Measurements from ENCODE around the gene OTP.

Gene OTP

DNA sequence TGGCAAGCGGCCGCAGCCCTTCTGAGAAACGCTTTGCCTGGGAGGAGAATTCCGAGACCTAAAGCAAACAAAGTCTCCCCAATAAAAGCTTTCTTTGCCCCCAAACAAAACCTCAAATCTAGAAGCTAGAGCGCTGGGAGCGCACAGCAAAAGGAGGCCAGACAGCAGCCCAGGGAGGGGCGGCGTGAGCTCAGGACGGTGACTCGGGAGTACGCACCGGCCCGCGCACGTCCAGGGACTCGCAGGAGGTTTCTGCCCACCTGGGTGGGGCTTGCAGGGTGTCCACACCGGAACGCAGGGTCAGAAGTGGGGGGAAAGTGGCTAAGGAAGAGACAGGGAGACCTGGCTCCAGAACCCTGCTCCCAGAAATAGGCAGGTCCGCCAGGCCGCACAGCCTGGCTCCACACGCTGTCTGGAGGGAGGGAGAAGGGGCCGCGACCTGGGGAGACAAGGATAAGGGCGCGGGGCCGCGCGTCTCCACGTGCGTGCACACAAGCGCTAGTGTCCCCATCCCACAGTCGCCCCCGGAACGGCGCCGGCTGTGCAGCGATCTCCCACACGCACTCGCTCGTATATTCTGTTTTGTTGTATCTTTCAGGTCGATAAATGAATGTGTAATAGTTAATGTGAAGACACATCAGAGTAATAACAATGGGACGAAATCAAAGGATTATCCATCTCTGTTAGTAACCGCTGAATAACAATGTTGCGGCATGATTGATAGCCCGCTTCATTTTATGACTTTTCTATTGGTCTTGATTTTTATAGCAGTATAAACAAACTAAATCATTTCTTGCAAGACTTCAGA, 2.3 kb upstream of the OTP start:
- DNase-seq (ENCODE audit: low read depth): no peak

DNA sequence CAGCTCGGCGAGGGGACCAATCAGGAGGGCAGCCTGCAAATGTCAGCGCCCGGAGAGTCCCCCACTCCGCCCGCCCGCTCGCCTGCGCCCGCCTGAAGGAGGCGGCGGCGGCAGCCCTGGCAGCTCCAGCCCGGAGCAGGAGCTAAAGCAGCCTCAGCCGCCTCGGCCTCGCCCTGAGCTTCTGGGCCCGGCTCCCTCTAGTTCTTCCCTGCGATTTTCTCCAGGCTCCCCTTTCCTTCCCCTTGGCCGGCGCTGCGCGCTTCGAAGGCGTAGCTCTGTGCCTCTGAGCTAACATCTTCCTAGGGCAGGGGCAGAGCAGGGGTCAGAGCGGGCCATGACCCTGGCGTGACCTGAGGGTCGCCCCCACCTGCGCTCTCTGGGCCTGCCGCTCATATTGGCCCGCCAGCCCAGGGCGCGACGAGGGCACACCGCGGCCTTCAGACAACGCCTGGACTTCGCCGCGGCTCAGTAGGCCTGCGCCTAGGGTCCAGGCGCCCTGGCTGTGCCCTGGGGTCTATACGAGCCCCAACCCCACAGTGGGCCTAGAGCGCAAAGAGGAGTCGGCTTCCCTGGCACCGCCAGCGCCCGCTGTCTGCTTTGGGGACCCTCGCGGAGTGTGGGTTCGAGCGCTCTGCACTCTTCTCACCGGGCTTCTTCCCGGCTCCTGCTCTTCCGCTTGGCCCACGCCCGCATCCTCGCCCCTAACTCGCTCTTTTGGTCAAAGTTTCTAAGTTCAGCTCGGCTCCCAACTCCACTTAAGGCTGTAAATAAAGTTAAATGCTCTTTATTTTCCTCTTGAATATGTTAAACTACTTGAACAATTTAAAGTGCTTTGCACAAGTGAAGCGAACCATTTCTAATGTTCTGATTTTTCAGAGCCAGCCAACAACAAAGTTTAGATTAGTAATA, 504 bp upstream of the OTP start:
- DNase-seq (ENCODE audit: low read depth): no peak

DNA sequence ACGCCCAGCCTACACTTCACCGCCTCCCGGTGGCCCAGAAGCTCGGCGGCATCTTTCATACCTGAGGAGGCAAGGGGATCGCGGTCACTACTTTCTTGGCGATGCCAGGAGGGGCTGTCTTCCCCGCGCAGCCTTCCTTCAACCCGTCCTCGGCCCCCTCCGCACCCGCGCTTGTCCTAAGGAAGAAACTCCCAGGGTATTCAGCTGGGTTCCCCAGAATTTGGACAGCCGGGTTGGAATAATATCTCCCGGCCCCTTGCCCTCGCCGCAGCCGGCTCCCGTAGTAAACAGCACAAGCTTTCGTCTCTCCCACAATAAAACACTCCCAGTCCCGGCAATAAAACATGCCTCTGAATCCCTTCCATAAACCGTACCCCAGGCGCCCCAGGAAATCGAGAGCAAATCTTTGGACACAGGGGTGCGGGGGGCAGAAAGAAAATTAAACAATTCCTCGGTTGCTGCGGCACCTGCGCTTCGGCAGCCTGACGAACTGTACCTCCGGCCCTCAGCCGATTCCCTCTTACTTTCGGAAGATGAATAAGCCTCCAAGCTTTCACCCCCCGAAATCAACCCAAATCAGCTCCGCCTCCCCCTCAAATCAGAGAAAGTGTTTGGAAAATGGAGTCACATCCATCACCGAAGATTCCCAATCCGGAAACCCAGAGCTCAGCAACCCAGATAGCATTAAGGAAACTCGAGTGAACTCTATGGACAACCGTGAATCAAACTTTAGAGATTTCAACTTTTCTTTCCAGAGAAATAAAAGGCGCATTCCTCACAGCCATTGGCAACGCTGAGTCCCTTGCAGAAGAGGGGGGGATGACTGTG, 1.1 kb downstream of the OTP start:
- DNase-seq (ENCODE audit: low read depth): no peak

DNA sequence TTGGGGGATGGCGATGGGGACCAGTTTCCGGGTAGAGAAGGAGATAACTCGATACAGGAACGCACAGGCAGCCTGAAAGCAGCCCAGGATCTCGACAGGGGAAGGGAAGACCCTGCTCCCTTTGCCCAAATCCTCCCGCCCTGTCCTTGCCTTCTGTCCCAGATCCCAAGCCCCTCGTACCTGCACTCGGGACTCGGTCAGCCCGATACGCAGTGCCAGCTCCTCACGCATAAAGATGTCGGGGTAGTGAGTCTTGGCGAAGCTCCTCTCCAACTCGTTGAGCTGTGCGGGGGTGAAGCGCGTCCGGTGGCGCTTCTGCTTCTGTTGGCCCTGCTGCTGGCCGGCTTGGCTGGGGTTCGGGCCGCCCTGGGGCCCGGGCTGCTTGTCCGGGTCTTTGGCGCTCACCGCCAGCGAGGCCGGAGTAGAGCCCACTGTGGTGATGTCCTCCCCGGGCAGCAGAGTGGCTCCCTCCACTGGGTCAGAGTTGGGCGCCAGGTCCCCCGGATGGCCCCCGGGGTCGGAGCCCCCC, 1.8 kb downstream of the OTP start:
- DNase-seq (ENCODE audit: low read depth): no peak

DNA sequence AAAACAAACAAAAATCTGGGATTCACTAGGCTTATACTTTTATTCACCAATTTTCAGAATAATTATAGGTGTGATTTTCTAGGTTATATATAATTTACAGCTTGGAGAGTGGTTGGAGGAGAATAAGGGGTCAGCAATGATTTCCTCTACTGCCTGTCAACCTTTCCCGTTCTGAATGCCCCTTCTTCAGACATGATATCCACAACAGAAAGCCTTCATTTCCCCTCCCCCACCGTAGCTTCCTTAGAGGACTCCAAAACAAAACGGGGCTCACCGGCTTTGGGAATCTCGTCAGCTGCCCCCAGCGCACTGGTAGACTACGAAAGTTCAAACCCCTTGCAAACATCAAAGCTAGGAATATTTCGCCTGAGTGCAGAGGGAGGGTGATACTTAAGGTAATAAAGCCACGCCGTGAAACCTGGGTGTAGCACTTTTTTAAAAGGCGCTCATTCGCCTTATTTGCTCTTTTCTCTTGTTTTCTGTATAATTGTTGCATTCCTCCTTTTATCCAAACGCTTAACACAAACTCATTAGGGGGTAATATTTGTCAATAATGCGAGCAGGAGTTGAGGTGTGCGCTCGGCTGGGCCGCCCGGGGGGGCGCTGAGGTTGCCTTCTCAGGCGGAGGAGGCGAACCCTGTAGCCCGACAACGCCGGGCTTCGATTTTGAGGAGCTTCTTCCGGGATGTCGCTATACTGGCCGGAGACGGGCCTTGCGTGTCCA, 2.4 kb downstream of the OTP start:
- DNase-seq (ENCODE audit: low read depth): no peak

DNA sequence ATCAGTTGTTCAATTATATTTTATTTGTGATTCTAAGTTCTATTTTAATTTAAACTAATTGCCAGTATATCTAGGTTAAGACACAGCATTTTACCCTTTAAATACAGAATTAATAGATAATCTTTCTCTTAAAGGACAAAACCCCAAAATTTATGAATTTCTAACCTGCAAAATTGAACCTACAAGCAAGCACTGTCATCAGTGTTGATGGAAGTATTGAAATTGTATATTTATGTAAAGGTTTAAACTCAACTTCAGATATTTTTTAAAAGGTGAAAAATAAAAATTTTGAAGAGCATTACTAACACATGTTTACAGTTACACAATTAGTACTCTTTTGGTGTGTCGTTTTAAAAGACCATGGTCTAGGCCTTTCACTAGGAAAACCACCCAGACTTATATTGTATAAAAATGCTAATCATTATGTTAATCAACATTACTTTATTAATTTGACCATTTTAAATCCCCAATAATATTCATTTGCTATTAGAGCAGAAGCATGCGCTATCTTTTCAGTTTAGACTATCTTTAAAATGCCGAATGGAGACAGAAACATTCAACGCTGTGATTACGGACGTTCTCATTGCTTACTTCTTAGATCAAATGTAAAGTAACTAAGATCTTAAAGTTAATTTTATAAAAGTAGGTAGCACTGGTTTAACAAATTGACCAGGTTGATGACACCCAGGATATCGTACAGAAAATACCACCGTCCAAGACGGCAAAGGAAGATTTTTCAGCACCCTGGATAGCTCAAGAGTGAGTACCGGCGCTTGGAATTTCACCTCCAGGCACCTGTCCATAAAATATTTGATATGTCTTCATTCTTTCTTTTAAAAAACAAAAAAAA, 3.2 kb downstream of the OTP start:
- DNase-seq (ENCODE audit: low read depth): no peak

DNA sequence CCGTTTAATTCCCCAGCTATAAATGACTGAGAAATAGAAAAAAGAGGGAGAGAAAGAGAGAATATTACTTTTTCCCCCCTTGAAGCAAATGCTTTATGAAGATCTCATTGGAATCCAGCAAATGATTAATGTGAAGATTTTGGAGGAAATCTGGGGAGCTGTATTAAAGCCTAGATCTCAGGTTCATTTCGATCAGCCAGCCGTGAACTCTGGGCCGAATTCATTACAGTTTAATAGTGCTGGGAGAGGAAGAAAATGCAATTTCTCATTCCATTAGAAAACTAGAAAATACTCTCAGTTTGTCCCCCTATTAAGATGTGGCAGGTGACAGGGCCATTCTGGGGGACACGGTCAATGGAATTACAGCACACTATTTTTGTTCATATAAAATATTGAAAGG, 4.8 kb downstream of the OTP start:
- DNase-seq (ENCODE audit: low read depth): no peak

DNA sequence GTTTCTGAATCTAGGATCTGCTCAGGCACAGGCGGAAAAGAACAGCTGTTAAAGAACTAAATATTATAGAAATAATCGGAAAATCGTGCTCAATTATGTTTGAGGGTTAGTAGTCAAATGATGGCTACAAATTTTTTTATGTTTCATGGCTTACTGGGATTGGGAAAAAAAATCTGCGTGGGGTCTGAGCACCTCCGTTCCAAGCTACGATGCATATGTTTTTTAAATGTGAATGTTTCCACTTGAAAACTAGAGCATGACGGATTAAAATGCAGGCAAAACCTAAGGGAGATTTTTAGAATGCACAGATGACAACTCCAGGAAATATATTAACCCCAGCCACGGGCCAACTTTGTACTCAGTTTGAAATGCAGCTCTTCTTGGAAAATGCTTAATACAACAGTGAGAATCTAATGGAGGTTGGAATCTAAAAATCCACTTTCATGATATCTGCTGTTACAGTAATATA, 5.3 kb downstream of the OTP start:
- no peak for DNase-seq (ENCODE audit: low read depth)

DNA sequence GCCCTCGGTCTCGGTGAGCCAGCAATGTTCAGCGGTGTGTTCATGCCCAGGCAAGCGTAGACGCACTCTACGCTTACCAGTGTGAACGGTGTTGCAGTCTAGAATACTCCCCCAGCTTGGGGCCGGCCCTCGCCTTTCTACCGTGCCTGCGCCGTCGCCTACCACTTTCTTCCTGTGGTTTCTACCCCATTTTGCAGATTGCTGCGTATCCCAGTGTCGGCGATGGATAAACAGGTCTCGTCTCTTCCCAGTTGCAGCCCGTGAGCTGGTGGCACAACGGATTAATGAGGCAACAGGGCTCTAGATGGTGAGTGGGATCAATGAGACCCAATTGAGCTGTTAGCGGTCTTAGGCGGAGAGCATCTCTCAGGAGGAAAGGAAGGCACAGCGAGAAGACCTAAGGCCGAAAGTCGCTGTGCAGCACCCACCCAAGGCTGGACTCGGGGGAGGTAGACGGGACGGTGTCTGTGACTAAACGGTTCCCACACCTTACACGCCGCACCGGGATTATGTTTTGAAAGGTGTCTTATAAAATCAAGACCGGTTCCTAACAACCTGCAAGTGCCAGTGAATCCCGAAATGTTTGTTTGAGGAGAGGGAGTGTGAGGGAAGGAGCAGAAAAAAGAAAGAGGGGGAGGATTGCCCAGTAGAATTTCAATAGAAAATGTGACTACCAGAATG, 5.8 kb downstream of the OTP start:
- DNase-seq (ENCODE audit: low read depth): no peak

DNA sequence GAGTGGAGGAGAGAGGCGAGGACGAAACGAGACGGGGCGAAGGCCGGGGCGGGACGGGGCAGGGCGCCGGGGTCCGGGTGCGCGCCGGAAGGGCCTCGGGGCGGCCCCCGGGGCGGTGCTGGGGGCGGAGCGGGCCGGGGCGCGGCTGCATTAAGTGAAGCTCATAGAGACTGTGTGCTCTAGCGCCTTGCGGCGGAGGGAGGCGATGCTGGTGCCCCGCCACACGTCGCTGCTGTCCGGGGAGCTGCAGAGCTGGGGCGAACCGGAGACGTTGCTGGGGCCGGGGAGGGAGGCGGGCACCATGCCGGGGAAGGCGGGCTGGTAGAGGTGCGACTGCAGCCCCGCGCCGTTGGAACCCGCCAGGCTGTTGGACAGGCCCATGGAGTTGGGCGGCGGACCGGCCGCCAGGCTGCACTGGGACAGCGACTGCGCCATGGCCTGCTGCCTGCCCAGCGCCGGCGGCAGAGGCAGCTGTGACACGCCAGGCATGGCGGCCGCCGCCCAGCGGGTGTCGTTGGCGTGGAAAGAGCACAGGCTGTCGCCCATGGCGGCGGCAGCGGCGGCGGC, 8.3 kb downstream of the OTP start:
- no peak for DNase-seq (ENCODE audit: low read depth)

DNA sequence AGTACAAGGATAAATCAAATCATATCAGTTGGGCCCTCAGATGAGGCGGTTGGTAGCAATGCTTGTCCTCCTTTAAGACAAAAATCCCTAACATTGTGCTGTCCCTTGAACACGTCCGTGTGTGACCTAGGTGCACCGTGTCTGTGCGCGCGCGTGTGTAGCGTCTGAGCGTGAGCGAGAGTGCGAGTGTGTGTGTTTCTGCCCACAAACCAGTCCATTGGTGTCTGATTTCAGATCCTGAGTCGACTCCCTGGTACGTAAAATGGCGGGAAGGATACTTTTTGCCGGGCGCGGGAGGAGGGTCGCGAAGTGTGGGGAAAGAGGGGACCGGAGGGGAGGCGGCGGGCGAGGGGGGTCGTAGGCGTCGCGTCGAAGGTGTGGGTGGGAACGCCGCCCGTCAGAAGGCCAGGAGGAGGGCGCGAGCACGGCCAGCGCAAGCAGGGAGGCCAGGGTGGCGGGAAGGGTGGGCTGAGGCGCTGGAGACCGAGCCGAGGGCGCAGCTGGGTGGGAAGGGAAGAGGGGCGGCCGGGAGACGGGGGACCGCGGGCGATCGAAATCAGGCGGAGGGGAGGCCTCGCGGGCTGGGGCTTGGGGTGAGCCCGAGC, 8.9 kb downstream of the OTP start:
- no peak for DNase-seq (ENCODE audit: low read depth)

DNA sequence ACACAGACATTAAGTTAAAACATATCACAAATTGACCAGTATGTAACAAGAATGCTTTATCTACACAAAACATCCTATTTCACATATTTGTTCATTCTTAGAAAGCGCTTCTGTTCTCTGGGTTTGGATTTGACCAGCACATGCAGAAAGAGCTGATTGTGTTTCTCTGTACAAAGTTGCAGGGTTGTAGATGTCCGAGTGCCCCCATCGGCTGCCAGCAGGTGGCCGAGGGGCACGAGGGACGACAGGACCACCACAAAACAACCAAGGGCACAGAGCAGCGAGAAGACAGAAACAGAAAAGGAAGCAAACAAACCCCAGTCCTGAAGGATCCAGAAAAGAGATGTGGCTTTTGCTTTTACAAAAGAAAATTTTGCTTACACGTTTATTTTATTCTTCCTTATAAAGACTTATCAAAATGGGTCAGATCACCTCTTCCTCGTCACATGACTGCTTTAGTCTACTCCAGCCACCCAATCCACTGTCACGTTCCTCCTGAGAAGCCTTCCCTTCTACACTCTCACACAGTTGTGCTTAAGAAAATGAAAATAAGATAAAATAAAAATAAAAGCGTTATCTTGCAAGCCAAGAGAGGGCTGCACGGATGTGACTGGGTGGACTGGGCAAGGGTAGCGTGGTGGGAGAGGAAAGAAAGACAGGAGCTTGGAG, 9.5 kb downstream of the OTP start:
- DNase-seq (ENCODE audit: low read depth): no peak

DNA sequence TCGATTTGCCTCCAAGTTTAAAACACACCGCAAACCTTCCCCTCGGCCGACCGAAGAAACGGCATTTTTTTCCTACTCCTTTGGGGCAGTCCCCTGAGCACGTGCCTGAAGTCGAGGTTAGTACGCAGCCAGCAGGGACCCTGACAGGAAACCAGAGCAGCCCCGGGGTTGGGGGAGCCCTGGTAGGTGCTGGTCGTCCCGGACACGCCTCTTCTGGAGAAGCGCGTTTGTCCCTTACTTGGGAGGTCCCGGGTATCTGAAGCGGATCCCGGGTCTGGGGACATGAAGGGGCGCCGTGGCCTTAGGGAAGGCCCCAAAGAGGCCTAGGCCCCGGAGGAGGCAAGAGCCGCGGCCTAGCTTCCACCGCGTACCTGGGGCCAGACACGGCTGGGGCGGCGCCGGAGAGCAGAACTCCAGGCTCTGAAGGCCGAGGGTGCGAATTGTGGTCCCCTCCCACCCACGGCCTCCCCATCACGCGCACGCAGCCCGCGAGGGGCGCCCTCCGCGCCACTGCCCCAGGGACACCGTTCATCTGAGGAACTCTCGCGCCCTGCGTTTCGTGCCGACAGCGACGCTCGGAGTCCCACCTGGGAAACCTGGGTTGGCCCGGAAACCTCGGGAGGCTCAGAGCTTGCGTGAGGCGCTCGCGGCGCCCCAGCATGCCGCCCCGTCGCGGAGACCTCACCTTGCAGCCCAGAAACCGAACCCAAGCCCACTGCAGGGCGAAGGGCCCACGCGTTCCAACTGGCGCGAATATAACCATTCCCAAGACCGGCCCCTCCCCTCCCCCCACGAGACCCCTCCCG, 10.4 kb downstream of the OTP start:
- no peak for DNase-seq (ENCODE audit: low read depth)

DNA sequence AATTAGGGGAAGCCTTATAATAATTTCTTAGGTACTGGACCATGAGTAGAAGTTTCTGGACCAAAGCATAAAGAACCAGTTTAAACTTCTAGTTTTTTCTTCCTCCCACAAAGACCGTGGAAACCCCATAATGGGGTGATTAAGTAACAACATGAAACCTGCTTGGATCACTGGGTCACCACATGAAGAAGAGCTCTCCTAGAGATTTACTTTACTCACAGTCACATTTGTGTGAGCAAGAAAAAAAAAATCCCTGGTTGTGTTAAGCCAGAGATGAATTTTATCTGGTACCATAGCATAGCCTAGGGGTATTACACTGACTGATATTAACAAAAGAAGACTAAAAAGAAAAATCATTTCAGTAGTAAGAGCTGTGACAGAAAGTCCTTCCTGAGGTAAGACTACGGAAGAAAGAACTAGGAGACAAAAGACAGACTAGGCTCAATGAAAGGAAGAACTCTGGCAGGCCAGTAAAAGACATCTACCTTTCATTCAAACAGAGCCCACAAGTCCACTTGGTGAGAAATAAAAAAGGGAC, 15.2 kb downstream of the OTP start:
- no peak for DNase-seq (ENCODE audit: low read depth)

DNA sequence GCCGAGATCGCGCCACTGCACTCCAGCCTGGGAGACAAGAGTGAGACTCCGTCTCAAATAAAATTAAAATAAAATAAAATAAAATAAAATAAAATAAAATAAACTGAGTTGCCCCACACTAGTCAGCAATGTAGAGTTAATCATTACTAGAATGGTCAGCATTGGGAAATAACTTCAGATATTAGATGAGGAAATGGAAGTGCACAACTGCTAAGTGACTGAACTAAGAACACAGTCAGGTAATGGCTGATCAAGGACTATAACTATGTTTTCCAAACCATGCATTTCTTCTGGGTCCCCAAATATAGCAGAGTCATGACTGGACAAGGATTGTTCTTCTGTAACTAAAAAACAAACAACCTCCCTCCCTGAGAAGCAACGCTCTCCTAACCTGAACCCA, 17.1 kb downstream of the OTP start:
- no peak for DNase-seq (ENCODE audit: low read depth)

DNA sequence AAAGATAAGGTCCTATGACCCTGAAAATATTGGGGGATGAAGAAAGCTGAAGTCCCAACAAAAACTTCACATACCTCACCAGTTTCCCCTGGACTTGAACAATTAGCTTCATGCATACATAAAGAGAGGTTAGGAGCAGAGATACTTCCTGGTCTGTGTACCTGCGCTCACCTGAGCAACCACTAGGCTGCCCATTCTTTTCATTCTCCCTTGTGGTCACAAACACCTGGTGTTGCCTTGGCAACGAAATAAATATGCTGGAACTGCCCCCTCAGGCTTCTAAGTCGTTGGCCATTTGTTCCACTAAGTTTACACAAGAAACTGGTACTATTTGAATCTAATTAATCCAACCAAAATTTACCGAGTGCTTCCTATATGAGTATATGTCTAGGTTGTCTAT, 18.1 kb downstream of the OTP start:
- DNase-seq (ENCODE audit: low read depth): no peak

DNA sequence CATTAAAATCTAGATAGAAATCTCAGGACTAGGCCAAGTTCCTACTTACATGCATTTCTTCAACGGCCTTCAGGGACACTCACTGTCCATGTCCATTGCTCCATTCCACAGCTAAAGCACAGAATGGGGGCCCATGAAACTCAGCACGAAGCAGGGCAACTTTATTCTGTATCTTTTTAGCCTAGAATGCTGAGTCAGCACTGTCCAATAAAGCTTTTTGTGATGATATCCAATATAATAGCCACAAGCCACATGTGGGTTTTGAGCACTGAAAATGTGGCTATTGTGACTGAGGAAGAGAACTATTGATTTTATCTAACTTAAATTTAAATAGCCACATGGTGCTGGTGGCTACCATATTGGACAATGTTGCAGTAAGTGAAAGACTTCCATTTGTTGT, 21.6 kb downstream of the OTP start:
- DNase-seq (ENCODE audit: low read depth): no peak

Measured in GM04503 (cell line).